ENCODE measurements around the gene GREB1L.
"Not testable (repeated sequence)": the region's sequence is repeated elsewhere in the genome, so short reads cannot be mapped to it uniquely, and the experiment has no call there.

The GREB1L gene

GRCh38 chr18:21264651-21265050, 22.6 kb downstream of the GREB1L start:
- DNase-seq (ENCODE audit: low read depth): no peak

- no peak for DNase-seq (ENCODE audit: low read depth)
Measured at GRCh38 chr18:21265971-21266673, 24.1 kb downstream of the GREB1L start.

GRCh38 chr18:21267400-21267799, 25.4 kb downstream of the GREB1L start:
- no peak for DNase-seq (ENCODE audit: low read depth)

- no peak for DNase-seq (ENCODE audit: low read depth)
Measured at GRCh38 chr18:21269349-21269748, 27.3 kb downstream of the GREB1L start.

- no peak for DNase-seq (ENCODE audit: low read depth)
Measured at GRCh38 chr18:21270453-21270852, 28.4 kb downstream of the GREB1L start.

- DNase-seq (ENCODE audit: low read depth): no peak
Measured at GRCh38 chr18:21272016-21272579, 30.1 kb downstream of the GREB1L start.

- no peak for DNase-seq (ENCODE audit: low read depth)
Measured at GRCh38 chr18:21273568-21273967, 31.5 kb downstream of the GREB1L start.

- DNase-seq (ENCODE audit: low read depth): no peak
Measured at GRCh38 chr18:21275645-21276044, 33.6 kb downstream of the GREB1L start.

- DNase-seq (ENCODE audit: low read depth): no peak
Measured at GRCh38 chr18:21277578-21277977, 35.5 kb downstream of the GREB1L start.

- not testable (repeated sequence) for DNase-seq (ENCODE audit: low read depth)
Measured at GRCh38 chr18:21278218-21278617, 36.2 kb downstream of the GREB1L start.

- DNase-seq (ENCODE audit: low read depth): no peak
Measured at GRCh38 chr18:21281603-21282002, 39.6 kb downstream of the GREB1L start.

GRCh38 chr18:21284540-21284939, 42.5 kb downstream of the GREB1L start:
- no peak for DNase-seq (ENCODE audit: low read depth)

- DNase-seq (ENCODE audit: low read depth): no peak
Measured at GRCh38 chr18:21289827-21290226, 47.8 kb downstream of the GREB1L start.

GRCh38 chr18:21291106-21291505, 49.1 kb downstream of the GREB1L start:
- DNase-seq (ENCODE audit: low read depth): no peak

GRCh38 chr18:21293479-21293878, 51.4 kb downstream of the GREB1L start:
- no peak for DNase-seq (ENCODE audit: low read depth)

- no peak for DNase-seq (ENCODE audit: low read depth)
Measured at GRCh38 chr18:21295101-21295500, 53.1 kb downstream of the GREB1L start.

GRCh38 chr18:21296045-21296444, 54.0 kb downstream of the GREB1L start:
- no peak for DNase-seq (ENCODE audit: low read depth)

- DNase-seq (ENCODE audit: low read depth): no peak
Measured at GRCh38 chr18:21298351-21298750, 56.3 kb downstream of the GREB1L start.

- DNase-seq (ENCODE audit: low read depth): no peak
Measured at GRCh38 chr18:21300035-21300907, 58.2 kb downstream of the GREB1L start.

GRCh38 chr18:21300908-21301200, 58.8 kb downstream of the GREB1L start:
- DNase-seq (ENCODE audit: low read depth): no peak

- no peak for DNase-seq (ENCODE audit: low read depth)
Measured at GRCh38 chr18:21303445-21303844, 61.4 kb downstream of the GREB1L start.

- DNase-seq (ENCODE audit: low read depth): no peak
Measured at GRCh38 chr18:21303895-21304294, 61.9 kb downstream of the GREB1L start.

- no peak for DNase-seq (ENCODE audit: low read depth)
Measured at GRCh38 chr18:21305621-21306020, 63.6 kb downstream of the GREB1L start.

All from activated gamma-delta T cell treated with anti-CD3 and anti-CD28 coated beads, Interleukin-2, amount 50 U/mL, for 16 hours (primary cell).